Fibroblast of mammary gland (primary cell): ENCODE measurements around the gene DMXL1.

Source experiments
- DNase-seq: peaks from one replicate; pipeline ENCODE4 v3.0.0-alpha.2; 2010; ENCODE audit warnings: low read depth
- H3K4me3 ChIP-seq: 2 replicates; pipeline ENCODE4 v1.5.1; 2011; ENCODE audit warnings: low read depth, mild to moderate bottlenecking, low read length, moderate library complexity; ENCODE audit not compliant: control insufficient read depth
- CTCF ChIP-seq: conservative IDR thresholded peaks from 2 replicates; pipeline ENCODE4 v1.5.1; 2011; ENCODE audit warnings: low read depth, low read length, inconsistent platforms; ENCODE audit not compliant: control insufficient read depth, insufficient read depth

Gene DMXL1

GRCh38 chr5:119276978-119277377 is 206.1 kb downstream of the DMXL1 start:
- H3K4me3 ChIP-seq = no peak overlapping the region
- no peak for TF ChIP-seq CTCF
- no peak for DNase-seq

GRCh38 chr5:119279093-119279492 is 208.2 kb downstream of the DMXL1 start:
- no peak for DNase-seq
- H3K4me3 ChIP-seq = no peak overlapping the region
- no peak for TF ChIP-seq CTCF

- H3K4me3 ChIP-seq = no peak overlapping the region
- no peak for TF ChIP-seq CTCF
- DNase-seq = no peak
These were observed 209.5 kb downstream of the DMXL1 start for GRCh38 chr5:119280380-119280779.

- no peak overlapping the region for H3K4me3 ChIP-seq
- no peak for DNase-seq
- TF ChIP-seq CTCF = no peak
These were observed 211.7 kb downstream of the DMXL1 start for GRCh38 chr5:119282628-119283027.

GRCh38 chr5:119284031-119284430 is 213.1 kb downstream of the DMXL1 start:
- H3K4me3 ChIP-seq = no peak overlapping the region
- no peak for DNase-seq
- no peak for TF ChIP-seq CTCF

- H3K4me3 ChIP-seq = no peak overlapping the region
- peak; percentile 16 for DNase-seq
- no peak for TF ChIP-seq CTCF
These were observed 214.4 kb downstream of the DMXL1 start for GRCh38 chr5:119285070-119285916.
